NCI-H2029 (cell line): ENCODE data around the gene MGAT1.

Experiments used
- DNase-seq: peaks from one replicate; lab custom pipeline; 2025; lab: John Stamatoyannopoulos, UW

Gene MGAT1

DNA sequence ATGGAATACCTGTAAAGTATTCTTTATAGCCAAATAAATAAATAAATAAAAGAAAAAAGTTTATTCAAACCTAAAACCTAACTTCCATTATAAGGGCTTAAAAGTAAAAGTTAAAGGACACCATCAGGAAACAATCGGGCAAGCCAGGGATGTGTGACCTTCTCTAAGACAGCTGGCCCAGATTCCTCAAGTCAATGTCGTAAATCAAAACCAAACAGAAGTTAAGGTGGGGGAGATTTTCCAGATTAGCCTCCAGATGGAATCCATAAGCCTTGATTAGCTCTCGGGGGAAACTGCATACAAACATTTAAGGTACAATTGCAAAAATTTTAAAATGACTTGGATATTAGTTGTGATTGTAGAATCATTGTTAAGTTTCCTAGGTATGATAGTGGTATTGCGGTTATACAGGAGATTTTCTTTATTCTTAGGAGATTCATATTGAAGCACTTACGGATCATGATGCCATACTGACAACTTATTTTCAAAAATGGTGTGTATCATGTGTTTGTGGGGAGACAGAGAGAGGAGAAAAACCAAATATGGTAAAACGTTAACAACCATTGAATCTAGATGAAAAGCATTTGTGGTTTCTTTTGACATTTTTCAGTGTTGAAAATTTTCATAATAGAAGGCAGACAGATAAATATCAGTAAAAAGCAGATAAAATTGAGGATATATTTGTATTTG lies 21.5 kb upstream of the MGAT1 start:
- no peak for DNase-seq

DNA sequence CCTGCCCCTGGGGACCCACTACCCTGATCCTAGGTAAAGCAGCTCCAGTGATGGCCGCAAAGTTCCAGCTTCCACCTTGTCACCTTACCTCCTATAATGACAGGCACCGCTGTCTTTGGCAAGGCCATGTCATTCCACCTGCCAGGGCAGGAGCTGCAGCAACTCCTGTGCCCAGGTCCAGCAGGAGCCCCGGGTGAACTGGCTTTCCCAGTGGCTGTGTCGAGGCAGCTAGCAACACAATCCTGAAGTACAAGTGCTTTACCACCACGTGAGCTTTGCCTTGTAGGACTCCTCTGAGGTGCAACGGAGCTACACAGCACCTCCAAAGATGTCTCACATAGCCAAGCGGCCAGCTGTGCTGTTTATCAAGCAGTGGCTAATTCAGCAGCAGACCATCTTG lies 20.7 kb upstream of the MGAT1 start:
- DNase-seq: no peak

DNA sequence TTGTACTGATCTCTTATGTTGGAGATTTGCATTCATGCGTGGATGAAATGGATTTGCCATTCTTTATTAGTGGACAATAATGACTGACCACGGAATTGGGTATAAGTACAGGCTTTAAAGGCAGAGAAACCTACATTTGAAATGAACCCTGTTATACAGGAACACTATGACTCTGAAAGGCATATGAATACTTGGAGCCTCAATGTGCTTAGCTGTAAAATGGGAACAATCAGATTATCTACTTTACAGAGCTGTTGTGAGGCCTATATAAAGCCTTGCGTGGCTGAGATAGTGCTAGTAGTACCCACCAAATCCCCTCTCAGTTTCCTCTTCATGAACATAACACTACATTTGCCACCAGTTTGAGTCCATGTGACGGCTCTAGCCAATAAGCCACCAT lies 18.9 kb upstream of the MGAT1 start:
- DNase-seq: no peak

DNA sequence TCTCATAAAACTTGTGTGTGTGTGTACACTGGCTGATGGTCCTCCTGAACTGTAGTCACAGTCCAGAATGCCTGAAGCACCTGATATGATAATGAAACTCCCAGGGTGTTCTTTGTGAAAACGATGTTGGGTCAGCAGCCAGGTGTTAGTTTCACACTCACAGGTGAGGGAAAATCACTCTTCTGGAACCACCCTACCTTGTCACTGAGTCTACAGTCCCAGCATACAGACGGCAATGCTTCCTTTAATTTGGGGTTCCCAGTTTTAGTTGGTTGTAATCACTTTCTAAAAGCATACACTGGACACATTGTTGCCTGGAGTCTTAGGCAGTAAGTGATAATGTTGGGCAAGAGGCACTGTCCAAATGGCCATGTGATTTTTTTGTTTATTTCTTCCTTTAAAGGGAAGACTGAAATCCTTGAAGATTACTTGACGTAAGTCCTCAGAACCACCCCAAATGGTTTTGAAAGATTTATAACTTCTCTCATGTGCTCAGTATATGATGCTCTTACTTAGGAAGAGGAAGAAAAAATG lies 18.2 kb upstream of the MGAT1 start:
- no peak for DNase-seq

DNA sequence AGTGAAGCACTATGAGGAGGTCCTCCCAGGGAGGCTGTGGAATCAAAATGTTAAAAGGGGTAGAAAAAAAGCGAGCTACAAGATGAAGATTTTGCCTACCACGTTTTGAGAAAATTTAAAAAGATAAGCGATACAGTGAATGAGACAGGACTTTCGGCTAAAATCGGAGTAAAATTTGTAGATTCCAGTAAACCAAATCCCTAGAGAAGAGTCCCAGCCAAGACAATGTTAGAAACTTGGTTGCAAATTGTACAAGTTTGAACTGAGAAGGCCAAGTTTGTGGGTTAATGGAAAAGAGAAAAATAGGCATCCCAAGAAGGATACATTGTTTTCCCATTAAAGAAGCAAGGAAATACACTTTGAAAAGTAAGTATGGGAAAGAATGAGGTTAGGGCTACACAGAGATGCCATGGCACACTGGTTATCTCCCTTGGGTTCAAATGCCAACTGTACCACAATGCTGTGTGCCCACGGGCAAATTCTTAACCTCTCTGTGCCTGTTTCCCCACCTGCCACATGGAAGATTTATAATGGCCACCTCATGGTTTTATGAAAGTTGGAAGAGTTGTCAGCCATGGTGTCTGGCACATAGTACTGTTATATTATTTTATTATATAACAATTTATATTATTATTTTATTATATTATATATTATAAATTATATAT lies 16.2 kb upstream of the MGAT1 start:
- DNase-seq: no peak

DNA sequence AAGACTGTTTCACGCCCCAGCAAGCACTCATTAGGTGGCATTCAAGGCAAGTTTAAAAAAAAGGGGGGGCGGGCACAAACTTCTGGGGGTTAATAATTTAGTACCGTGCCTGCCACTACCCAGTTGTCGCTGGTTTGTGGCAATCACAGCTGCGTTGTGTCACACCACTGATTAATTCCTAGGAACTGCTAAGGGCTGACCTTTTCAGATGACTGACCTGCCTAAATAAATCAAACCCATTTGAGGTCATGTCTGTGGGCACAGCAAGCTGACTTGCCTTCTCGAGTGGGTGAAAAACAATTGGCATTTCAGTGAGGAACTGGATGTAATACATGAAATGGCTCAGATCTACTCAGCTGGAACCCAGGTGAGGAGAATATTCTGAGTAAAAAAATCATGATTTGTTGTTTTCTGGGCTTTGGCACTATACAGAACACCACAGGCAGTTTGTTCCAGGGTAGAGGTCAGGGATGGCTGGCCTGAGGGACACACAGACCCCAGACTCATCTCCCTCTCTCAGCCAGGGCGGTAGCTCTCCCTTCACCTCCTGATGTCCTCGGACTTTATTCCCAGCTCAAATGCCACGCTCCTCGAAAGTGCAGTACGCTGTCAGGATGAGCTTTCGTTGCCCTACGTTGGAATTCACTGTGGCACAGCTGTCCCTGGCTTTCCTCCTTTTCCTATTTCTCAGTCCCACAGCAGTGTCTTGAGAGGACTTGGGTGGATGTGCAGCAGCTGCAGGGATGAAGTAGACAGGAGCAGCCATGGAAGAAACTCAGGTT lies 15.5 kb upstream of the MGAT1 start:
- no peak for DNase-seq

DNA sequence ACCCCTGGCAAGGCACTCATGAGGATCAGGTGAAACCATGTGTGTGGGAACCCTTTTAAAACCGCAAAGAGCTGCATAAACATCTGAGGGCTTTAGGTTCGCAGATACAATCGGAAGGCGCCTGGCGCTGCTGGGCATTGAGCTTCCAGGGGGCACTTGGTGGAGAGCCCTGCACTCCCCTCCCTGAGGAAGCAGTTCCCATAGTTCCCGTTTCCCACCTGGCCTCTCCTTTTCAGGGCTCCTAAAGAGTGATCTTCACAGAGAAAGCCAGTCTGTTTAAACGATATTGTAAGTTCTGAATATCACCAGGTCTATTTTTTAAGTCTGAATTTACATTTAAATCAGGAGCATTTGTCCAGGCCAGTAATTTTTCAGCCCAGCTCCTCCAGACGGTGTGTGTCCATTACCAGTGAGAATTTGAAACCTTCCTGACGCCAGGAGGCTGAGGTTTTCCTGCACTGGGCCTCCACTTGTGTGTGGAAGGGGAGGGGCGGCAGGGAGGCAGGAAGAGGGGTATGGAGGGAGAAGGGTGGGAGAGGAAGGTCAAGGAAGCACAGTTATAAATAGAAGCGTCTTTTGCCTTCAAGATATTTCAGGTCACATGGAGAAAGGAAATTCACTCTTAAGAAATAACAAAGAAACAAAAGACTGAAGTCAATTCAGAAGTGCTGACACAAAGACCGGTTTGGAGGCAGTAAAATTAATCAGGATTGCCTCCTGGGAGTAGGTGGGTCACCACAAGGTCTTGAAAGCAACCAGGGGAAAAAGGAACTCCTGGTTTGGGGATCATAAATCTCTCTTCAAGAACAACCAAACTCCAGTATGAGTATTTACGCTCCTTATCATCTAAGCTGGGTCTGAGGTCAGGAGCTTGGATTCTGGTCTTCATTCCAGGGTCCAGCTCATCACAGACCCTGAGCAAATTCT lies 14.3 kb upstream of the MGAT1 start:
- peak; percentile 79 for DNase-seq

DNA sequence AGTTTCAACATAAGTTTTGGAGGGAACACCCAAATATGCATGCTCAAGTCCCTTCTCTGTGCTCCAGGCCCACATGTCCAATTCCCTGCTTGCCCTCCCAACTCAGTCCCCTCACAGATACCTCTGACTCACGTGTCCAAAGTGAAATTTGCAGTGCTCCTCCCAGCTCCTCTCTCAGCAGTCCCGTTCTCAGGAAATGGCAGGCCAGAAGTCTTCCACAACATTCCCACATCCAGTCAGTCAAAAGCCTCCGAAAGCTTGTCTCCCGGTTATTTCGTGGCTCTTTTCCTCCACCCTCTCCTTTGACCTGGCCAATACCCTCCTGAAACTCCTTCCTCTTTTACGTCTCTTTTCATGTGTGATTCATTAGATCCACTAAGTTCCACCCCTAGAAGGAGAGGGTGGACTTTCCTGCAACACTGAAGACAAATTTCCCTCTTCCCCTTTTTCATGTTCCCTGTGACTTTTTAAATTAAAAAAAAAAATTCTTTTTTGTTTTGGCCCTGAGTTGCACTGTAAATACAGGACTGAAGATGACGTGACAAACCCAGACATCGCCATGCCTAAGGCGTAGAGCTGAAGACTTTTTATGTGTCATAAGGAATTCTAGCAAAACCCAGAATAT lies 12.8 kb upstream of the MGAT1 start:
- DNase-seq: no peak

DNA sequence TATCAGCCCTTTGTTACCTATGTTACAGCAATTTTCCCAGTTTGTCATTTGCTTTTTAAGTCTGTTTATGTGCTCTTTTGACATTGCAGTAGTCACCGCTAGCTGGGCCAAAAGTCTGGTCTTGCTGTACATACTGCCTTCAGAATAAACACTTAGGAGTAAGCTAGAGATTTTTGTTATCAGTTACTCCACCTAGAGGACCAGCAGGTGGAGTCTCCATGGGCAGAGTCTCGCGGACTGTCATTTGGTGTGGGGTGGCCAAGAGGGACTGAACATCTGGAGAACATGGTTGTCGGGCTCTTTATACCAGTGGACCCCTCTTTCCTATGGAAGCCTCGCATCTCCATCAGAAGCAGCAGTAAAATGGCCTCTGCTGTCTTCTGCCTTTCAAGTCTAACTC lies 10.8 kb upstream of the MGAT1 start:
- no peak for DNase-seq

DNA sequence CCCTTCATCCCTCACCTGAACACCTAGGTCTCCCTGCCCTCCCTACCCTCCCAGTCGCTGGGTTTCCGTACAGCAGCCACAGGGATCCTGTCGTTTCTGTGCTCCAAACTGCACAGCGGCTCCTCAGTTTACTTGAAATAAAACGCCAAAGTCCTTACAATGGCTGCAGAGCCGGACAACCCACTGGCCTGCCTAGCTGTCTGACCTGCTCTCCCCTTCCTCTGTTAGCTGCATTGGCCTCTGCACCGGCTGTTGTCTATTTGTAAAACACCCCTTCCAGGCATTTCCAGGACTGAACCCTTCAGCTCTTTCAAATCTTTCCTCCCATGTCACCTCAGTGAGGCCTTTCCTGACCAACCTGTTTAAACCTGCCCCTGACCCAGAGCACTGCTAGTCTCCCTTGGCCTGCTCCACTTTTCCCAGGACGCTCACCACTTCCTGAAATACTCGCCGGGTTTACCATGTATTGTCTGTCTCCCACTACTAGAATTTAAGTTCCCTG lies 9.1 kb upstream of the MGAT1 start:
- DNase-seq: no peak

DNA sequence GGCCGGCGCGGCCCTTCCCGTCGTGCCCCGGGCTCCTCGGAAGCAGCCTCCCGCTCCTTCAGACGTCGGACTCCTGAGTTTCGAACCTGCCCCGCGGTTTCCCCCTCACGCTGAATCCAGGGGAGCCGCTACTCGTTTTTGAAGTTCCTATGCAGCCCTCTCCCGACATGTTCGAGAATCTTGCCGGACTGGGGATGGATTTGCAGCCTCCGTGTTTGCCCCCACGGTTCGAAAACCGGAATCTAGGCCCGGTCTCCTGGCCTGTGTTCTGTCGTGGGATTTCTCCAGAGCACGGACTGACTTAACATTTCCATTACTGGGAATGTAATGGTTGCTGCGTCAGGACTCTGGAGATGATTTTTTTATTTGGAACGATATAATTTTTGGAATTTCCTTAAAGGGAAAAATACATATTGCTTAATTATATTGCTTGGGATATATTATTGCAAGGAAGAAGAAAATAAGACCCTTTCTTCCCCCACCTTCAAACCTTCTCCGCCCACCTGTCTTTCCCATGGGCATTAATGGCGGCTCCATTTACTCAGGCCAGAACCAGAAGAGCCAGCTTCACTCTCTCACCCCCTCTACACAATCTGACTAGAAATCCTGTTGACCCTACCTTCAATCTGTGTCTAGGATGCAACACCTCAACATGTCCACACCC lies 8.5 kb upstream of the MGAT1 start:
- DNase-seq: no peak

DNA sequence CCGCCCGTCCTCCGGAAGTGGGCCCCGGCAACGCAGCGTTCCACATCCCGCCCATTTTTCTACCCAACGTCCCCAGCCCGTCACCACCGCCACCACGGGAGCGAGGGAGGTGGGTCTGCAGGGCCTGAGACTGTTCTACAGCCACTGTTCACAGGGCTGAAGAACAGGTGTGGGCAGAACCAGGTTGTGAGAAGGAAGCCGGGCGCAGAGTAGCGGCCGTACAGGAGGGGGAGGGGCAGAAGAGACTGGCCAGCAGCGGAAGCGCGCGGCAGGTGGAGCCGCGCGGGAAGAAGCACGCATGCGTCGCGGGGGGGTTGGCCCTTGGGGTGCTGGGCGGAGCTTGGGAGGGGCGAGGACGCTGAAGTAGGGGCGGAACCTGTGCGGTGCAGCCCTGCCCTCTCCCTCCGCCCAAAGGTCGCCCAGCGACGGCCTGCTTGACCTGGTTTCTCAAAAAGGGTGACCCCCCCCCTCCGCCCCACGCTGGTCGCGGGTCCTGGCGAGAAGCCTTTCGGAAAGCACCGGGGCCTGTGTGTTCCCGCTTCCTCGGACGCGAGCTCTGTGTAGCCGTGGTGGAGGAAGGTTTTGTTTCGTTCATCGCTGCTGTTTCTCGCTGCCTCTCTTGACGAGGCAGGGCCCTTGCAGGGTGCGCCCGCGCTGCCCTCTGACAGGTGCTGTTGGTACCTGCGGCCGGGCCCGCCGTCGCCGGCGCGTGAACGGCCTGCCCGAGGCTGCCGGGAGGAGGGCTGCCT lies 7.8 kb upstream of the MGAT1 start:
- peak; percentile 88 for DNase-seq

DNA sequence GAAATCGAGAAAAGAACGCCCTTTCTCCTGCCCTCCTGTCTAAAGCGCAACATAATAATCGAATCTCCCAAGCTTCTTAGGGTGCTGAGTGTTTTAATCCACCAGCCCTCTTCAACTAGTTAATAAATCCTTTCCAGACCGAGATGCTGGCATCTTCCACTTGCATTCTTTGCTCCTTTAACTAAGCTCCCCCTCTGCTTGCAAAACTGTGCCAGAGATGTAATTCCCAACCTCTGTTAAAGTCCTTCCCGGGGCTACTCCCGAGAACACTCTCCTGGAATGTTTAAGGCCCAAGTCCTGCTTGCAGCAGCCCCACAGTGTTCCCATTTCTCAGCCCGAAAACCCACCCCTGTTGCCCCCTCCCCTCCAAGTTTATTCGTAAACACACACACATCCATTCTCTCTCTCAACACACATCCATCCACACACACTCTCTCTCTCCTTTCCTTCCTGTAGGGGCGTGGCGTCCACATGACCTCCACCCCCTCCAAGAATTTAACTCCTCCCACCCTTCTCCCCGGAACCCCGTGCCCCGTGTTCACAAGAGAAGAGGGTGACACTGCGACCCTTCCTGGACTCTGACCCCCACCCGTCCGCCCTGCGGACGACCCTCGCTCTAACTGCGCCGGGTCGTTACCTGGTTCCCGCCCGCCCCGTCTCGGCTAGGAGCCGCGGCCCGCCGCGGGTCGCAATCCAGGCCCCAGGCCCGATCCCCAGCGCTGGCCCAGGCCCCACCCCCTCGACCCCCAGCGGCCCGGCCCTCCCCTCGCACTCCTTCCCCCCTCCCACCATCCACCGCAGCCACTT lies 7.0 kb upstream of the MGAT1 start:
- peak; percentile 91 for DNase-seq

DNA sequence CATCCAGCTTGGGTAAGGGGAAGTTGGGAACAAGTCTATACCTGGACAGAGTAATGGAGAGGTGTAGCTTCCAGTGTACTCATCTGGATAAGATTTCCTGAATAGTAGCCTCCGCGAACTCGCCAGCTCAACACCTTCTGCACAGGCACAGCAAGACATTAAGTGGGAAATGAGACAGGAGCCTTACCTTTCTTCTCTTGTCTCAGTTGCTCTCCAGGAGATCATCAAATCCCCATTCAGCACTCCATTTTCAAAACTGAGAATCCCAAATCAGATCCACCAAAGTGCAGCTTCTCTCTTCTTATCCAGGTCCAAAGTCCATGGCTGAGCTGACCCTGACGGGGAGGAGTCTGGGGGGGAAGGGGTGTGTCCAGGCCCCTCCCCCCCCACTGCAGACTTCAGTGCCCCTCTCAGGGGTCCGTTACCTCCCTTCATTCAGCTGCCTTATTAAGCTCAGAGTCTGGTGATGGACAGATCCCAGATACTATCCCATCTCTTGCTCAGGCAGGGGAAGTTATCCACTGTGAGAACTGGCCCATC lies 5.9 kb upstream of the MGAT1 start:
- no peak for DNase-seq

DNA sequence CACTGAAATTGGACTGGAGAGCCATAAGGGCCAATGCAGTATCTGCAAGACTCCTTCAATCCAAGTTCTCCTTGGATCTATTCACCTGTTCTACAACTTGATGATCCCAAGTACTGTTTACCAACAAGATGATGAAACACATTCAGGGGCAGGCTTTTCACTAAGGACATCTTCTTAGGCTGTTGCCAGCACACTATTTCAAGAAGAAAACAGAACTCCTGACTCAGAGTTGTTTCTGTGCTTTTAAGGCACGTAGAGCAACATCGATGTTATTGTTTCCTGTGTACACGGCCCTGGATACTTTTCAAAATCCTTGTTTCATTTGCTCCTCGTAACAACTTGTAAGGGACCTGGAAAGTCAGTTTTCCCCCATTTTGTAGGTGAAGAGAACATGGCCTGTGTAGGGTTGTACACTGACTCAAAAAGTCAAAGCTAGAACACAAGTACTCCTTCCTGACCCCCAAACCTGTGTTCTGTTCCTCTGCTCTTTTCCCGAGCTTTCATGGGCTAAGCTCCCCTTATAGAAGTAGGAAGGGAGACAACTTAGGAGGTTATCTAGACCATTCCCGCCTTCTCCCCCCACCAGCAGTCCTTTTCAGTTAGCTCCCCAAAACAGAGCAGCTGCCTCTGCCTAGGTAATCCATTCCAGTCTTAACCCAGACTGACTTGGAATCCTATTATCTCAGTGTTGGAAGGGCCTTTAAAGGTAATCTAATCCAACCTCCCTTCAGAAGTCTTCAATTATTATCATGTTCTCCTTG lies 5.2 kb upstream of the MGAT1 start:
- no peak for DNase-seq

DNA sequence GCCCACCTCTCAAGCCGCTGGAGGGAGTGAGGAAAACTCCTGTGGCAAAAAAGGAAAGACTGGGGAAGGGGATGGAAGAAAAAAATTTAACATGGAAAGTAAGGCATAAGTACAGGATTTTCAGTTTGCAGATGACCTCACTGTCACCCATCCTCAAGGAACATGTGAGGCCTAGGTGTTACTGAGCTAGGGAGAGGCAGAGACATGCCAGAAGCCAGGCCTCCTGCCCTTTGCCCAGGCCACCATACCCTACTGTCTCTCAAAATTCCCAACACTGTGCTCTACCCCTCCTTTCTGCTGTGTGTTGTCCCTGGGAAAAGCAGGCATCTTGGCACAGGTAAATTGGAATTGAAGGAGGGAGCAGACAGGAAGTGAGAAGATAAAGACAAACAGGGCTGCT lies 4.4 kb upstream of the MGAT1 start:
- no peak for DNase-seq

DNA sequence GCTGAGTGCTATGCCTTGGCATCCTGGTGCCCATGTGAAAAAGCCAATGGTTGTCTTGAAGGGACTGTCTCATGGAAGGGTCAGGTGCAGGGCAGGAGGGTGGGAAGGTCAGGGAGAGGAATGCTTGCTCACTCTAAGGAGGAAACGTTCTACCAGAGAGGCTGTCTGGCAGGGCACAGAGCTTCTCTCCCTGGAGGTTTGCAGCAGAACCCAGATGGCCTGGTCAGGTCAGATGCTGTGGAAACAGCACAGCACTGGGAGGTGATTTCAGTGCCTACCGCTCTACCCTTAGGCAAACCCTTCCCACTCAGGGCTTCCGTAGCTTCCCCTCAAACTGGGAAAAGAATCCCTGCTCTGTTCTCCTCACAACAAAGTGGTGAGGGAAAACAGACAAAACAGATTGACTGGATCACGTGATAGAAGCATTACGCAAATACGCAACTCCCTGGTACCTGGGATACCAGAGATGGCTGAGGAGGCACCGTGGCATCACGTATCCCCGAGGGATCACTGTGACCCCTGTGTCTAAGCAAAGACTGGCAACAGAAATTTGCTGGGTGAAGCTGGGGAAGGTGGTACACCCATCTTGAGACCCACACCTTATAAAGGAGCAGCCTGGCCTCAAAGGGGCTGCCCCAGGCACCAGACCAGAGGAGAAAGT lies 3.9 kb upstream of the MGAT1 start:
- DNase-seq: no peak
